Parathyroid adenoma (tissue), 2 donors: ENCODE results near the gene RHEBL1.
A peak's percentile ranks its signal among the peaks of the same experiment; 100 is the strongest.

Source experiments
- H2AFZ ChIP-seq: fragments of 300-600 bp; sonication (generic); one replicate; pipeline ENCODE4 v1.7.0; 2017; ENCODE audit warnings: antibody characterized with exemption, mild to moderate bottlenecking
- H3K27ac ChIP-seq: fragments of 300-600 bp; sonication (generic); one replicate; pipeline ENCODE4 v1.7.0; 2017
- H3K27me3 ChIP-seq: fragments of 300-600 bp; sonication (generic); one replicate; pipeline ENCODE4 v1.7.0; 2017; ENCODE audit warnings: low read length; ENCODE audit not compliant: control insufficient read depth, insufficient read depth
- H3K36me3 ChIP-seq: fragments of 300-600 bp; sonication (generic); one replicate; pipeline ENCODE4 v1.7.0; 2017; ENCODE audit warnings: low read length; ENCODE audit not compliant: control insufficient read depth, insufficient read depth
- H3K4me1 ChIP-seq: fragments of 300-600 bp; sonication (generic); one replicate; pipeline ENCODE4 v1.7.0; 2017; ENCODE audit warnings: control low read depth
- H3K4me2 ChIP-seq: fragments of 300-600 bp; sonication (generic); one replicate; pipeline ENCODE4 v1.7.0; 2017; ENCODE audit warnings: low read length
- H3K4me3 ChIP-seq: fragments of 300-600 bp; sonication (generic); one replicate; pipeline ENCODE4 v1.7.0; 2017; ENCODE audit warnings: low read depth, low read length
- H3K79me2 ChIP-seq: fragments of 300-600 bp; sonication (generic); one replicate; pipeline ENCODE4 v1.7.0; 2017; ENCODE audit warnings: control low read depth
- H3K9ac ChIP-seq: fragments of 300-600 bp; sonication (generic); one replicate; pipeline ENCODE4 v1.7.0; 2017; ENCODE audit warnings: mild to moderate bottlenecking
- H3K9me3 ChIP-seq: fragments of 300-600 bp; sonication (generic); one replicate; pipeline ENCODE4 v1.7.0; 2017; ENCODE audit warnings: low read length; ENCODE audit not compliant: control insufficient read depth
- CTCF ChIP-seq: fragments of 300-600 bp; sonication (generic); IDR thresholded peaks from one replicate; pipeline ENCODE4 v1.7.0; 2017; ENCODE audit warnings: antibody characterized with exemption, mild to moderate bottlenecking
- donor health status: primary hyperparathyroidism.

Gene RHEBL1

GRCh38 chr12:49017891-49018260 is 51.9 kb downstream of the RHEBL1 start:
- H2AFZ ChIP-seq = peak overlapping the region; percentile 91
- peak overlapping the region; percentile 80 for H3K27ac ChIP-seq
- H3K79me2 ChIP-seq = peaks cover 30% of the 10 kb centered on the region
- H3K9me3 ChIP-seq = no peaks in the 10 kb centered on the region
- no peak for TF ChIP-seq CTCF
- peak overlapping the region; percentile 88 for H3K4me3 ChIP-seq
- no peaks in the 10 kb centered on the region for H3K36me3 ChIP-seq
- H3K27me3 ChIP-seq = no peaks in the 10 kb centered on the region
- peak overlapping the region; percentile 70 for H3K9ac ChIP-seq
- H3K4me2 ChIP-seq = peak overlapping the region; percentile 76
- H3K4me1 ChIP-seq = peaks cover 8% of the 10 kb centered on the region

DNA sequence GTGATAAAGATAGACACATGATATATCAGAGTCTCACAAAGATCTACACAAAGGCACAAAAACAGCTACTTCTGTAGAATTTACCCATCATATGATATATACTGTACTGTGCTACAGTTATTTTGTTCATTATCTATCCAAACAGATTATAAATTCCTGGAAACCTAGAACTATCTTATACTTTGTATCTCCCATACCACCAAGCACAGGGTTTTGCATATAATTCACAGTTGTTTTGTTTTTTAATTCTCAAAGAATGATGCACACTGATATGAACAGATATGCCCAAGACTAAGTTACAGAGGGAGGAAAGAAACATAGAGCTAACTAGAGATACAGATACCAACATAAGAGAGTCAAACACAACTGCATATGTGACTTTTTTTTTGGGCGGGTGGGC is 54.6 kb downstream of the RHEBL1 start:
- H3K4me2 ChIP-seq = no peak overlapping the region
- no peak for TF ChIP-seq CTCF
- no peaks in the 10 kb centered on the region for H3K27me3 ChIP-seq
- H3K4me1 ChIP-seq = peaks cover 8% of the 10 kb centered on the region
- no peak overlapping the region for H3K9ac ChIP-seq
- no peaks in the 10 kb centered on the region for H3K9me3 ChIP-seq
- no peak overlapping the region for H3K4me3 ChIP-seq
- no peak overlapping the region for H3K27ac ChIP-seq
- no peak overlapping the region for H2AFZ ChIP-seq
- peaks cover 30% of the 10 kb centered on the region for H3K79me2 ChIP-seq
- no peaks in the 10 kb centered on the region for H3K36me3 ChIP-seq
